Activated T-helper 1 cell treated with anti-CD3 and anti-CD28 coated beads, Interleukin-12 subunit alpha, Interleukin-12 subunit beta, Interleukin-2, Interleukin-4 antibody, amounts not matched to agents 30 ng/mL and 10 ng/mL and 1 ng/mL, durations not matched to agents 14 hours and 24 hours and 36 hours (primary cell): Measurements from ENCODE around the gene SSBP3. TPM values are rescaled to one million over a fixed set of nuclear protein-coding genes. Genes with fewer than 3 reads are reported as not detected.
"Not testable (repeated sequence)": the region's sequence is repeated elsewhere in the genome, so short reads cannot be mapped to it uniquely, and the experiment has no call there.

Experiments
- DNase-seq: peaks from one replicate; pipeline ENCODE4 v3.0.0; 2021; ENCODE audit warnings: low spot score
- H3K27ac Mint-ChIP-seq: one replicate; pipeline ENCODE4 v1.8.0; 2021; ENCODE audit warnings: mild to moderate bottlenecking, mixed read lengths
- H3K27me3 Mint-ChIP-seq: one replicate; pipeline ENCODE4 v1.8.0; 2022; ENCODE audit warnings: mild to moderate bottlenecking, moderate library complexity, mixed read lengths; ENCODE audit not compliant: insufficient read depth
- H3K36me3 Mint-ChIP-seq: one replicate; pipeline ENCODE4 v1.8.0; 2021; ENCODE audit warnings: low read depth, mixed read lengths
- H3K4me1 Mint-ChIP-seq: one replicate; pipeline ENCODE4 v1.8.0; 2021; ENCODE audit warnings: low read depth, mixed read lengths
- H3K4me3 Mint-ChIP-seq: one replicate; pipeline ENCODE4 v1.8.0; 2021; ENCODE audit warnings: mild to moderate bottlenecking, moderate library complexity, mixed read lengths
- H3K9me3 Mint-ChIP-seq: one replicate; pipeline ENCODE4 v1.8.0; 2021; ENCODE audit warnings: mixed read lengths
- intact Hi-C: fragments of 100-400 bp; cut with micrococcal nuclease; formaldehyde crosslinking; loops from one replicate; pipeline ENCODE4 v1.15.1; 2024
- total RNA-seq: library from RNA; stranded (reverse); gene quantifications from 2 replicates; pipeline ENCODE4 v1.2.3, GENCODE V29; 2022

SSBP3 gene
- total RNA-seq, 1 donor from 2014 or later, result 98.0 TPM

DNA sequence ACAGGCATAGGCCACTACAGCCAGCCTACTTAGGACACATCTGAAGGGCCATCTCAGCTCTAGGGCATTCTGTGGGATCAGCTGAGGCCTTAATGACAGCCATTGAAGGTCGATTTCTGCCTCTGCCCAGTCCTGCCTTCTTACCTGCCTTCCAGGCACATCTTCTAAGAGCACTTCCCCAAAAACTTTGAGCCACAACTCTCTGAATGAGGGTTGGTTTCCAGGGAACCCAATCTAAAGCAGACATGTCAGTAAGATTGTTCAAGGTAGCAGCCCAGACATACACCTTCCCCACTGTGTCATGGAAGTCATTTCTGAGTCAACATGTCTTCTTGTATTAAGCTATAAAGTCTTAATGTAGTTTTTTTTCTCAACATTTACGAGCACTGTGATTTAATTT lies 18.2 kb upstream of the SSBP3 start:
- no peak for DNase-seq
- Mint-ChIP-seq H3K27ac (no peak overlapping the region), H3K27me3 (peaks cover 6% of the 10 kb centered on the region), H3K36me3 (no peaks in the 10 kb centered on the region), H3K9me3 (no peaks in the 10 kb centered on the region), H3K4me3 (no peak overlapping the region), H3K4me1 (no peaks in the 10 kb centered on the region)
- intact Hi-C loops, result no loop called here

DNA sequence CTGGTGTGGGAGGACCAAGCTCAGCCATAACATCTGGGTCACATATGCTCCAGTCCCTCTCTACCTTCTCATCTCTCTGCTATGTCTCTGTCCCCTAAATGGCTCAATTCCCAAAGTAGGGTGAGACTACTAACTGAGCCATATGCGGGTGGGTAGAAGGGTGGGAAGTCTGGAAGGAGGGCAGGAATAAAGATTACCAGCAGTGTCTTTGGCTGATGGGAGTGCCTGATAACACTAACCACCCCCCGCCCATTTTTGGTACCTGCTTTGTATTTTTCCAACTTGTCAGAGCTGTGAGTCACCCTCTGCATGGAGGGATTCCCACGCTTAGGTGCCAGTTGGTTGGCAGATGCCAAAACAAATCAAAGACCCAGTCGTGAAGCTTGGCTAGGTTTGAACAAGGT lies 14.9 kb upstream of the SSBP3 start:
- no peaks in the 10 kb centered on the region for H3K9me3 Mint-ChIP-seq
- H3K4me1 Mint-ChIP-seq, result peaks cover 7% of the 10 kb centered on the region
- H3K4me3 Mint-ChIP-seq, result no peak overlapping the region
- intact Hi-C loops, result no loop called here
- no peak for DNase-seq
- no peak overlapping the region for H3K27ac Mint-ChIP-seq
- H3K27me3 Mint-ChIP-seq, result peaks cover 9% of the 10 kb centered on the region
- H3K36me3 Mint-ChIP-seq, result no peaks in the 10 kb centered on the region

GRCh38 chr1:54418598-54418997 lies 12.4 kb upstream of the SSBP3 start:
- Mint-ChIP-seq H3K27me3 (peaks cover 16% of the 10 kb centered on the region), H3K4me1 (peaks cover 11% of the 10 kb centered on the region)
- H3K27ac Mint-ChIP-seq, intact Hi-C loops, H3K4me3 Mint-ChIP-seq, H3K9me3 Mint-ChIP-seq, H3K36me3 Mint-ChIP-seq, DNase-seq: not testable (repeated sequence)

DNA sequence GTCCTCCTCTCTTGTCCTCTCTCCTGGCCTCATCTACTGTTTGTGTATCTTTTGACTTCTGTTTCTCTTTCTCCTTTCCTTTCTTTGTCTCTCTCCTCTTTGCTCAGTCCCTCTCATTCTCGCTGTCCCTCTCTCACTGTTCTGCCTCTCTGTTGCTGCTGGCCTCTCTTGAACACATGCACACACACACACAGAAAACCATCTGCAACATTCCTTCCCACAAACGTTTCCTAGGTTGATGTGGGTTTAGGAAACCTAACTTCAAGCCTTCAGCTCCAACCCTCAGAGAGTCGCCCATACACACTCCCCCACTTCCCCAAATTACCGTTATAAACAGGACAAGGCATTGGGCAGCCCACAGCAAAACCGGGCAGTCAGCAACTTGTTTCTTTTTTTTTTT lies 10.9 kb upstream of the SSBP3 start:
- peaks cover 19% of the 10 kb centered on the region for H3K4me1 Mint-ChIP-seq

DNA sequence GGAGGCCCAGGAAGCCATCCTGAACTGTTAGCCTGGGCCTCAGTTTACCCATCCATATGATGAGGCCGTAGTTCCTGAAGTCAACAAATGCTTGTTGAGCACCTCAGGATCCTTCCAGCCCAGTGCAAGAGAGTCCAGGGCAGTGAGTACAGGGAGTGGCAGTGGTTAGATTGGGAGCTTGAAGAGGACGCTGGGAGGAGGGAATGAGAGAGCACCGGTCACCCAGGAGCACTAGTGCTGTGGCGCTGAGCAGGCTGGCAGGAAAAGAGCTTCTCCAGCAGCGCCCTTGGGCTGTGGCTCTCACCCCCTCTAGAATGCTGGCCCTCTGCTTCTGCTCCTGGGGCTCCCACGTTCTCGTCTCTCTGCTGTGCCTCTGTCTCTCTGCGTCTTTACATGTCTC lies 10.2 kb upstream of the SSBP3 start:
- Mint-ChIP-seq H3K9me3 (no peaks in the 10 kb centered on the region), H3K4me3 (no peak overlapping the region), H3K27me3 (peaks cover 10% of the 10 kb centered on the region), H3K4me1 (peaks cover 19% of the 10 kb centered on the region), H3K36me3 (no peaks in the 10 kb centered on the region), H3K27ac (no peak overlapping the region)
- DNase-seq, result no peak
- intact Hi-C loops, result no loop called here

More for the DNA sequence above, 10.9 kb upstream of the SSBP3 start:
- H3K9me3 Mint-ChIP-seq, result no peaks in the 10 kb centered on the region
- intact Hi-C loops, result no loop called here
- peak overlapping the region; percentile 1 for H3K27ac Mint-ChIP-seq
- no peak for DNase-seq
- no peak overlapping the region for H3K4me3 Mint-ChIP-seq
- peaks cover 11% of the 10 kb centered on the region for H3K27me3 Mint-ChIP-seq
- H3K36me3 Mint-ChIP-seq, result no peaks in the 10 kb centered on the region

DNA sequence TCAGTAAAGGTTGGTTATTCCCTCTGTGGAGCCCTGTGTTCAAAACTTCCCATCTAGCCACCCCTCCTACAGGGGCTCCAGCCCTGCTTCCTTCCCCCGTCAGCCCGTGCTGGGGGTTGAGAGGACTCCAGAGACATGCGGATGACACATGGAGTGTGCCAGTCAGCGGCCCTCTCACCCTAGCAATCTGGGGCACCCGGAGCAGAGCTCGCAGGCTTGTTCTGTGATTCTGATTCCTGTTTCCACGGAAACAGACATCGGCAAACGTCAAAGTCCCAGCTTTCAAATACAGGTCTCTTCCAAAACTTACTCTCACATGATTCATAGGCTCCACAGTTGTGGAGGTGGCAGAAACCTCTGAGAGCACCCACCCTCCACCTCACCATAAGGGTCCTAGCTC lies 9.8 kb upstream of the SSBP3 start:
- Mint-ChIP-seq H3K4me3 (no peak overlapping the region), H3K36me3 (no peaks in the 10 kb centered on the region), H3K27me3 (peaks cover 10% of the 10 kb centered on the region), H3K4me1 (peaks cover 19% of the 10 kb centered on the region), H3K27ac (no peak overlapping the region), H3K9me3 (no peaks in the 10 kb centered on the region)
- DNase-seq, result no peak
- intact Hi-C loops, result no loop called here

GRCh38 chr1:54415533-54415932 lies 9.3 kb upstream of the SSBP3 start:
- H3K27ac Mint-ChIP-seq, result no peak overlapping the region
- no peak overlapping the region for H3K4me3 Mint-ChIP-seq
- H3K9me3 Mint-ChIP-seq, result no peaks in the 10 kb centered on the region
- intact Hi-C loops, result no loop called here
- H3K27me3 Mint-ChIP-seq, result peaks cover 10% of the 10 kb centered on the region
- H3K4me1 Mint-ChIP-seq, result peaks cover 24% of the 10 kb centered on the region
- DNase-seq, result no peak
- H3K36me3 Mint-ChIP-seq, result peaks cover 2% of the 10 kb centered on the region

DNA sequence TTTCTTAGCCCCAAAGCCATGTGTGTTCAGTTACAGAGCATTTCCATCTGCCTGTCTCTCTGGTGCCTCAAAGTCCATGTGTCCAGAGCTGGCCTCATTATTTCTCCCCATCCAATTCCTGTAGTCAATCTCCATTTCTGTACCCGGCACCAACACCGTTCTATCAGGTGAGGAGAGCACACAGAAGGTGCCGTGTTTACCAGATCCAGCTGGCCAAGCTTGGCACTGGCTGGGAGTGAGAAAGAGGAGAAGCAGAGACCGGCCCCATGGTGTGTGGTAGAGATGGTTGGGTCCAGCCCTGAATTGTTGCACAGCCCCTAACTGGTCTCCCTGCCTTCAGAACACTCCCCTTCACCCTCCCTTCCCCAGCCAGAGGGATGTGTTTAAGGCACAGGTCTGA lies 7.5 kb upstream of the SSBP3 start:
- H3K4me1 Mint-ChIP-seq, result peaks cover 40% of the 10 kb centered on the region
- intact Hi-C loops, result no loop called here
- H3K36me3 Mint-ChIP-seq, result peaks cover 5% of the 10 kb centered on the region
- H3K9me3 Mint-ChIP-seq, result no peaks in the 10 kb centered on the region
- DNase-seq, result no peak
- peaks cover 10% of the 10 kb centered on the region for H3K27me3 Mint-ChIP-seq
- peak overlapping the region; percentile 62 for H3K27ac Mint-ChIP-seq
- H3K4me3 Mint-ChIP-seq, result no peak overlapping the region

- intact Hi-C loops, result no loop called here
- no peaks in the 10 kb centered on the region for H3K9me3 Mint-ChIP-seq
- DNase-seq, result peak; percentile 26
- H3K27me3 Mint-ChIP-seq, result peaks cover 10% of the 10 kb centered on the region
- H3K36me3 Mint-ChIP-seq, result peaks cover 5% of the 10 kb centered on the region
- H3K4me3 Mint-ChIP-seq, result peak overlapping the region; percentile 77
- H3K4me1 Mint-ChIP-seq, result peaks cover 44% of the 10 kb centered on the region
- H3K27ac Mint-ChIP-seq, result peak overlapping the region; percentile 62
Measured at GRCh38 chr1:54413295-54413694, 7.1 kb upstream of the SSBP3 start.

GRCh38 chr1:54410359-54410758 lies 4.2 kb upstream of the SSBP3 start:
- no peak for DNase-seq
- Mint-ChIP-seq H3K4me3 (no peak overlapping the region), H3K4me1 (peaks cover 49% of the 10 kb centered on the region), H3K9me3 (no peaks in the 10 kb centered on the region), H3K27me3 (peaks cover 4% of the 10 kb centered on the region), H3K27ac (no peak overlapping the region), H3K36me3 (peaks cover 5% of the 10 kb centered on the region)
- intact Hi-C loops, result no loop called here

DNA sequence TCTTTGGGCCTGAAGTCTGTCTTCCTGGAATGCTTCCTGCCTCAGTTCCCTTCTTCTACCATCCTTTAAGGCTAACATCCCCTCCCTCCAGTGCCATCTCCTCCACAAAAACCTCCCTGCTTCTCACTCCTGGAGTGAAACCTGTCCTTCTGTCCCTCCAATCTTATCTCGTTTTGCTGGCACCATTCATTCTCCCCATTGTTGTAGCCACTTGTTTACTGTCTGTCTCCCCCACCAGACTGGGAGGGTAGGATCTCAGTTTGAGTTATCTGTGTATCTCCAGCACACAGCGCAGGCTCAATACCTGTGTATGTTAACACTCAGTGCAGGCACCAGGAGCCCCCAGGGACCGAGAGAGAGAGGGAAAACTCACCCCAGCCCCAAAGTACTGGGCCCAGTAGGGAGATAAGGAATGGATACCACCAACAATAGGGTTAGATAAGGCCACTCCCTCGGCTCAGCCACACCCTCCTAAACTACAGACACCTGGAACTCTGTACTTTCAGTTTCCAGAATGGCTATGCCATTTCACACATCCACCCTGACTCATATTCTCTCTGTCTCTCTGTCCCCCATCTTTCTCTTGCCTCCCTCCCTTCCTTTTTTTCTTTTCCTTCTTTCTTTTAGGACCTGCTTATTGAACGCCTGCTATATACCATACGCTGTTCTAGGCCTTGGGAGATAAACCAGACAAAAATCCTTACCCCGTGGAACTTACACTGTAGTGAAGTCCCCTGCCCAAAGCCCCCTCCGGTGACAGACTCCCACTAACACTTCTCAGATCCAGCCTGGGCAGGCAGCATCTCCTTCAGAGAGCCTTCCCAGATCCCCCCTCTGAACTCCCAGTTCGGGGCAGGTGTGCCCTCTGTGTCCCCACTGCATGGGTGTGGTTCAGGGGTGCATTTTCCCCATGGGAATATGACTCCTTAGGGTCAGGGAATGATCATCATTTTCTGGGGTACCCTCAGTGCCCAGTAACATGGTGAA lies 3.3 kb upstream of the SSBP3 start:
- H3K36me3 Mint-ChIP-seq, result peaks cover 6% of the 10 kb centered on the region
- H3K4me1 Mint-ChIP-seq, result peaks cover 55% of the 10 kb centered on the region
- intact Hi-C loops, result loop anchor here (2.0 to 10.0 kb wide), 7 partner anchors 55 to 1855 kb away; partner anchors contain the start of genes DHCR24, IFT25, LRRC42 and NDC1
- peak overlapping the region; percentile 83 for H3K27ac Mint-ChIP-seq
- peaks cover 3% of the 10 kb centered on the region for H3K27me3 Mint-ChIP-seq
- peak; percentile 40 for DNase-seq
- H3K9me3 Mint-ChIP-seq, result no peaks in the 10 kb centered on the region
- H3K4me3 Mint-ChIP-seq, result peak overlapping the region; percentile 62

- H3K36me3 Mint-ChIP-seq, result peaks cover 15% of the 10 kb centered on the region
- no peaks in the 10 kb centered on the region for H3K9me3 Mint-ChIP-seq
- H3K4me3 Mint-ChIP-seq, result peak overlapping the region; percentile 86
- H3K27ac Mint-ChIP-seq, result peak overlapping the region; percentile 83
- intact Hi-C loops, result loop anchor here (2.0 to 10.0 kb wide), 7 partner anchors 56 to 1854 kb away; partner anchors contain the start of genes DHCR24, IFT25, LRRC42 and NDC1
- no peak for DNase-seq
- peaks cover 60% of the 10 kb centered on the region for H3K4me1 Mint-ChIP-seq
- no peaks in the 10 kb centered on the region for H3K27me3 Mint-ChIP-seq
Measured at GRCh38 chr1:54408147-54409066, 2.2 kb upstream of the SSBP3 start.
